Pancreas (tissue), 10 donors: ENCODE data around the gene TBX4. TPM values are rescaled to one million over a fixed set of nuclear protein-coding genes. Genes with fewer than 3 reads are reported as not detected.
A peak's percentile ranks its signal among the peaks of the same experiment; 100 is the strongest.

Experiments used
- ATAC-seq, 4 donors: fragments of 200-7000 bp; cut with Tn5 transposase; one replicate each; pipeline versions ENCODE4 v1.8.0 to v1.9.1; 2020; ENCODE audit warnings: mild to moderate bottlenecking in 4 of 4, moderate library complexity in 4 of 4
- DNase-seq, 6 donors: peaks; one replicate each; pipeline ENCODE4 v3.0.0-alpha.2; 2020
- FAIRE-seq: peaks from 2 replicates; lab custom pipeline; 2012; peaks lifted over from hg19 to GRCh38; lab: Jason Lieb, UNC
- H3K27ac ChIP-seq, 4 donors: fragments of 200-600 bp; sonication (generic); 1 replicate in 3 of 4; 2 replicates in 1 of 4; pipeline versions ENCODE4 v1.5.0 to v1.8.0; 2020
- H3K27me3 ChIP-seq, 4 donors: fragments of 200-600 bp; one replicate each; pipeline ENCODE4 v1.8.0; 2021
- H3K36me3 ChIP-seq, 3 donors: fragments of 200-600 bp; sonication (generic) in 1 of 3; one replicate each; pipeline versions ENCODE4 v1.5.0 to v1.8.0; 2020 to 2021
- H3K4me1 ChIP-seq, 3 donors: fragments of 200-600 bp; one replicate each; pipeline ENCODE4 v1.8.0; 2021
- H3K4me3 ChIP-seq, 4 donors: fragments of 200-600 bp; sonication (generic) in 2 of 4; one replicate each; pipeline versions ENCODE4 v1.5.0 to v1.8.0; 2020 to 2021
- H3K9me3 ChIP-seq, 4 donors: fragments of 200-600 bp; one replicate each; pipeline ENCODE4 v1.8.0; 2021
- WGBS, 2 donors: extraction: QIAGEN DNeasy Blood & Tissue Kit; methylation state at CpG; one replicate each; pipeline ENCODE4 v1.1.7; 2013; 5-methylcytosine and 5-hydroxymethylcytosine counted together
- intact Hi-C, 3 donors: fragments of 100-400 bp; cut with DNase I; formaldehyde crosslinking; loops; one replicate each; pipeline versions ENCODE4 v1.11.1 to v1.14.2; 2022
- polyA plus RNA-seq, 2 donors: library from polyadenylated mRNA; stranded (reverse); fragments of 200-250 nt; gene quantifications; one replicate each; pipeline ENCODE4 v1.2.3, GENCODE V29; 2013
- total RNA-seq, 6 donors: library from RNA; stranded (reverse); fragmentation: NEBNext Ultra II Directional in 4 of 6; extraction: Animal tissue kit (Norgen Biotek cat#: 25700) in 4 of 6; gene quantifications; one replicate each; pipeline versions ENCODE4 v1.2.1 to v1.2.4, GENCODE V29; 2021 to 2023
- TF ChIP-seq, protein P1 (sequence below), 4 donors: fragments of 200-600 bp; sonication (generic) in 3 of 4; IDR thresholded peaks; one replicate each; pipeline versions ENCODE4 v1.5.0 to v1.8.0; 2021; ENCODE audit warnings: antibody characterized with exemption in 4 of 4
- donor health status: healthy with polysubstance abuse.
- donor health status: DM: no; HTN: no; CAD: no; lungs with moderate emphysema.
- donor health status: DM: no; HTN: no; CAD: no.
- donor health status: control.
- donor health status: control.
- donor health status: Bipolar disorder and iron deficiency.
- donor health status: DM: yes; HTN: yes; CAD: no.
- donor health status: DM: no; HTN: no; CAD: no.
- donor health status: DM: no; HTN: no; CAD: no.
- donor health status: DM: yes; HTN: yes; CAD: no.

The TBX4 gene
- total and polyA plus RNA-seq, 8 donors = not detected

DNA sequence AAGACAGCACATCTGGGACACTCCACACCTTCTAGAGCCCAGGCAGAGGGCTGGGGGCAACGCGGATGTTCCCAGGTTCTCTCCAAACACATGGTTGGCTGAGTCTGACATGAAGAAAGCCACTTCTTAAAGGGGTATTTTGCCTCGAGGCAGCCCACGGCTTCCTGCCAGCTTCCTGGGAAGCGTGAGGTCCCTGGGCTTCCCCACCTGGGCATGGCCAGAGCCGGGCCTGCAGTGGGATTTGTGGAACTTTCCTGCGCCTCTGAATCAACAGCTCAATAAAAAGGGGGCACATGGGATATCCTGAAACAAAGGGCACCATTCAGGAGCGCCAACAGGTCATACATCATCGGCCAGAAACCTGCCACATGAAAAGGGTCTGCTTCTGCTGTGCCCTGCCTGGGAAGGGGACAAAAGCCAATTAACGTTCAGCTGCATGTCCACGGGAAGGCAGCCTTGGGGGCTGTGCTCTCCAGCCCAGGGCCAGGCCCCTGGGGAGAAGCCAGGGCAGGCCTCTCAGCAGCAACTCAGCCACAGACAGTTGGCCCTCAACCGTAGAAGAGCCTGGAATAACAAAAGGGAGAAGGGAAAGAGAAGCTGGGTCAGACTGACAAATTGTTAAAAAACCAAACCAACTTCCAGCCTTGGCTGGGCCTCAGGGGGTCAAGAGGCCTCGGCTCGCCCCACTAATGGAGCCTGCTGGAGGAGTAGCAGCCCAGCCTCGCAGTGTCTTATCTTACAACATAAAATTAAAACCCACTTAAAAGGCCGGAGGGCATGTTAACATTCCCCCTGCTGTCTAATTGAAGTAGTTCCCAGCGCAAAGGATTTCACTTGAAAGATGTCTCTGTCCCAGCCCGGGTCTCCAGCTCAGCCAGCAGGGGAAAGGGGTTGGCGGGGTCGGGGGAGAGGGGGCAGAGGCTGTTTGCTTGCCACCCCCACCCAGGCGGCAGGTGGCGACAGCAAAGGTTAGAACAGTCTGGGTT, 34.2 kb downstream of the TBX4 start:
- H3K9me3 ChIP-seq = no peaks in the 10 kb centered on the region
- TF ChIP-seq, protein P1, sequence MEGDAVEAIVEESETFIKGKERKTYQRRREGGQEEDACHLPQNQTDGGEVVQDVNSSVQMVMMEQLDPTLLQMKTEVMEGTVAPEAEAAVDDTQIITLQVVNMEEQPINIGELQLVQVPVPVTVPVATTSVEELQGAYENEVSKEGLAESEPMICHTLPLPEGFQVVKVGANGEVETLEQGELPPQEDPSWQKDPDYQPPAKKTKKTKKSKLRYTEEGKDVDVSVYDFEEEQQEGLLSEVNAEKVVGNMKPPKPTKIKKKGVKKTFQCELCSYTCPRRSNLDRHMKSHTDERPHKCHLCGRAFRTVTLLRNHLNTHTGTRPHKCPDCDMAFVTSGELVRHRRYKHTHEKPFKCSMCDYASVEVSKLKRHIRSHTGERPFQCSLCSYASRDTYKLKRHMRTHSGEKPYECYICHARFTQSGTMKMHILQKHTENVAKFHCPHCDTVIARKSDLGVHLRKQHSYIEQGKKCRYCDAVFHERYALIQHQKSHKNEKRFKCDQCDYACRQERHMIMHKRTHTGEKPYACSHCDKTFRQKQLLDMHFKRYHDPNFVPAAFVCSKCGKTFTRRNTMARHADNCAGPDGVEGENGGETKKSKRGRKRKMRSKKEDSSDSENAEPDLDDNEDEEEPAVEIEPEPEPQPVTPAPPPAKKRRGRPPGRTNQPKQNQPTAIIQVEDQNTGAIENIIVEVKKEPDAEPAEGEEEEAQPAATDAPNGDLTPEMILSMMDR (IDR thresholded peaks at IDR 0.05) = no peak
- ATAC-seq = peak in 1 of 4 donors; percentile 24
- no peak for DNase-seq
- 63 to 70% methylated on average over 22 of the region's 22 CpGs for WGBS, 2 donors
- H3K4me1 ChIP-seq = no peaks in the 10 kb centered on the region
- no peak overlapping the region for H3K4me3 ChIP-seq
- H3K36me3 ChIP-seq = no peaks in the 10 kb centered on the region
- FAIRE-seq = no peak
- H3K27ac ChIP-seq = no peak overlapping the region
- H3K27me3 ChIP-seq = no peaks in the 10 kb centered on the region
- intact Hi-C loops = no loop called here

DNA sequence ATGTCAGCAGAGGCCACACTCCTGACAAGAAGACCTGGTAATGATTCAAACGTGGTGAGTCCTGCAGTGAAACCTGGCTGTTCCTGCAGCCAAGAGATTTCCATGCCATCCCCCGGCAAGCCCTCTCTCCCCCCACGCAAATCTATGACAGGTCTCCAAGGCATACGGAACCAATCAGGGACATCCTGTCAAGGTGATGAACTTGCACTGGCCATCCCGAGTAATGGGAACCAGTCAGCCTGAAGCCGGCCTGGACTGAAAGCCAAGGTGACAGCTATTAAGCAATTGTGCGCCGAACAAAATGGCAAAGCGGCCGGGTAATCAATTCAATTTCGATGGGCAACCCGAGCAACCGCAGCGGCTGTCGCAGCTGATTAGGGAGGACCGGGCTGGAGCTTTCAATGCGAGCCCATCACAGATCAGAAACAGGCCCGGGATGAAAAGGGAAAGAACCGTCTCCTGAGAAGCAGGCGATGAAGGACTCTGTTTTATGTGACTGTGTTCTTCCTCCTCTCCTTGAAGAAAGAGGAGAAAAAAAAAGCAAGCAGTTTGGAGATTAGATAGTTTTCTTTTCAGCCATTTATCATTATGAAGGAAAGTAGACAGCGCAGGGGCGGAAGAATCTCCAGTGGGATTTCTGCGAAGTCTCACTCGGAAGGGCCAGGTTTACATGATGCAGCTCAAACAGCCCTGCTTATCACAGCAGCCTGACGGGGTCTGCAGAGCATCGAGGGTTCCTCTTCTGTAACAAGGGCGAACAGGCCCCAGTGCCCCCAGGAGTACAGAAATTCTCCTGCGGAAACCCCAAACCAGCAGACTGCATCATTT, 35.2 kb downstream of the TBX4 start:
- no peaks in the 10 kb centered on the region for H3K9me3 ChIP-seq
- TF ChIP-seq, protein P1 (IDR thresholded peaks at IDR 0.05) = no peak
- no peak overlapping the region for H3K4me3 ChIP-seq
- WGBS, 2 donors = 86 to 88% methylated on average over 28 of the region's 28 CpGs
- FAIRE-seq = no peak
- no peaks in the 10 kb centered on the region for H3K36me3 ChIP-seq
- H3K4me1 ChIP-seq = no peaks in the 10 kb centered on the region
- no peak for ATAC-seq
- intact Hi-C loops = no loop called here
- no peaks in the 10 kb centered on the region for H3K27me3 ChIP-seq
- no peak for DNase-seq
- no peak overlapping the region for H3K27ac ChIP-seq

DNA sequence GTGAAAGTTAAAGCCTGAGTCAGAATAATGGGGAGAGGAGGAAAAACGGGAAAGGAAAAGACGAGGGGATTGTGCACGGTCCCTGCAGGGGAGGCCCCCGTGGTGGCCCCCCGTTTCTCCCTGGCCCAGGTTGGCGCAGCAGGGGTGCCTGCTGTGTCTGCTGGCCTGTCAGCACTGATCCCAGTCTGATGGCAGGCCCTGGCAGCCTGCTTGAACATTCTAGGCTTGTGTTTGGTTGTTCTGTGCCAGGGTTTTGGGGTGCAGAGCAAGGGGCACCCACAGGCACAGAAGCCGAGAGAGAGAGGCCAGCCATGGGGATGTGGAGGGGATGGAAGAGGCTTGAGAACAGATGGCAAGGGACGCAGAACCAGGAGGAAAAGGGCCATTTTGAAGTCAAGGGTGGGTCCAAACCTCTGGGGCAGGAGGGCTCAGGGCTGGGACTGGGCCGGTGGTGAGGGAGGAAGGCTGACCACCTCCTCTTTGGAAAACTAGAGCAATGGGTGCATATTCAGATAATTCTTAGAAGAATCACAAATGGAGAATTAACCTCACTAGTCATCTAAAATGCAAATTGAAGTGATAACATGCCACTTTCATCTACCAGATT, 35.9 kb downstream of the TBX4 start:
- no peaks in the 10 kb centered on the region for H3K36me3 ChIP-seq
- WGBS, 2 donors = 91 to 94% methylated on average over 9 of the region's 9 CpGs
- no peaks in the 10 kb centered on the region for H3K9me3 ChIP-seq
- intact Hi-C loops = no loop called here
- H3K4me1 ChIP-seq = no peaks in the 10 kb centered on the region
- H3K4me3 ChIP-seq = no peak overlapping the region
- no peaks in the 10 kb centered on the region for H3K27me3 ChIP-seq
- TF ChIP-seq, protein P1 (IDR thresholded peaks at IDR 0.05) = no peak
- FAIRE-seq (no peak), DNase-seq (no peak), ATAC-seq (no peak)
- H3K27ac ChIP-seq = no peak overlapping the region

DNA sequence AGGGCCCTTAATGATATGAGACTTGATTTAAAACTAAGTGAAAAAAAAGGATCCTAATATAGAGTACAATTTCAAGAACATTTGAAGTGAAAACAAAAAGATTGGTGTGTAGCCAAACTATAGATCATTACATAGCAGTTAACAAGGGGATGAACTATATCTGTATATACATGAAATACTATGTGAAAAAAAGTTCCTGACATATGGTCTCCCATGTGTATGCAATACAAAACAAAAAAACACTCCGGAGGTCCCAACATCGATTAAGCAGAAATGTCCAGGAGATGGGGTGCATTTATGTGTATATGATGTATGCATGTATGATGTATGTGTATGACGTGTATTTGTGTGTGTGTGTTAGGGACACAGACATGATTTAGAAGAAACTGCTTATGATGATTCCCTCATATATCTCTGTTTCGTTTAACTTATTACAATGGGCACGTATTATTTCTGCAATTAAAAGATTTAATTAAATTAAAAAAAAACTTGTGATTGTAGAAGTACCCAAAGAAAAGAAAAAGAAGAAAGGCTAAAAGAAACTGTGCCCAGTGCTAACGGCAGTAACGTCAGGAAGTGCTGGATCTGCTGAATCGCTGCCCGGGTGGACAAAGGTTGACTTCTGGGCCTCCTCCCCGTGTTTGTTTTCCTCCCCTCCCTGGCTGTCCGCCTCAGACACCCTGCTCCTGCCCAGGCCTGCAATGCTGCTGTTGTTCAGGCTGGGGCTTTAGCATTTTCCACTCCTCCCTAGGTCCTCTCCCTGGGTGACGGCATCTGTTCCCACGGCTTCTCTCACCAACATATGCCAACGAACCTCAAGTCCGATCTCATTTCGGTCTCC, 36.9 kb downstream of the TBX4 start:
- H3K9me3 ChIP-seq = no peaks in the 10 kb centered on the region
- H3K27ac ChIP-seq = no peak overlapping the region
- H3K27me3 ChIP-seq = no peaks in the 10 kb centered on the region
- H3K4me3 ChIP-seq = no peak overlapping the region
- H3K4me1 ChIP-seq = no peaks in the 10 kb centered on the region
- WGBS, 2 donors = 48 to 49% methylated on average over 16 of the region's 16 CpGs
- TF ChIP-seq, protein P1 (IDR thresholded peaks at IDR 0.05) = no peak
- intact Hi-C loops = no loop called here
- ATAC-seq (peak; percentile 93 to 97 (median 96)), FAIRE-seq (no peak), DNase-seq (peak in 4 of 6 donors; percentile 33 to 72 (median 68))
- H3K36me3 ChIP-seq = no peaks in the 10 kb centered on the region
